ENCODE measurements around the gene NDRG4. TPM values are rescaled to one million over a fixed set of nuclear protein-coding genes. Genes with fewer than 3 reads are reported as not detected.

NDRG4 gene
- total and polyA plus RNA-seq, 2 experiments from 2014 or later, result 16.3 to 32.1 TPM

- Histone ChIP-seq H3K27me3 (ENCODE audit: insufficient read depth) (peaks cover 37% of the 10 kb centered on the region), H3K79me2 (replicated peaks; ENCODE audit: insufficient read depth) (no peaks in the 10 kb centered on the region), H3K4me2 (no peak overlapping the region), H3K36me3 (ENCODE audit: insufficient read depth) (no peaks in the 10 kb centered on the region), H3F3A (replicated peaks; ENCODE audit: low read depth) (no peaks in the 10 kb centered on the region), H3K4me3 (no peak overlapping the region), H2AFZ (no peak overlapping the region), H3K9me2 (ENCODE audit: insufficient read depth) (no peaks in the 10 kb centered on the region), H4K20me1 (replicated peaks; ENCODE audit: insufficient read depth) (no peaks in the 10 kb centered on the region), H3K27ac (ENCODE audit: low read depth) (no peak overlapping the region), H3K4me1 (ENCODE audit: insufficient read depth) (peaks cover 4% of the 10 kb centered on the region; the same call in 1 of the 2 replicates)
- no peak overlapping the region for H3K4me3 Mint-ChIP-seq
- H3K36me3 Mint-ChIP-seq (ENCODE audit: low read depth), result no peaks in the 10 kb centered on the region
- H3K27ac Mint-ChIP-seq, result no peak overlapping the region
- TF ChIP-seq JUNB (IDR thresholded peaks at IDR 0.05; ENCODE audit: unreplicated experiment), result no peak
- no peaks in the 10 kb centered on the region for H3K9me3 Mint-ChIP-seq
- peaks cover 2% of the 10 kb centered on the region; the same call in 2 of the 3 replicates for H3K4me1 Mint-ChIP-seq
- ATAC-seq (no peak), DNase-seq (ENCODE audit: low spot score) (no peak)
- peaks cover 30% of the 10 kb centered on the region for H3K27me3 Mint-ChIP-seq (ENCODE audit: insufficient read depth, low read depth, poor library complexity)
These were observed 40.4 kb upstream of the NDRG4 start for GRCh38 chr16:58459344-58460218.

- H3K4me2 ChIP-seq, result no peak overlapping the region
- peaks cover 36% of the 10 kb centered on the region for H3K27me3 Mint-ChIP-seq (ENCODE audit: insufficient read depth, low read depth, poor library complexity)
- no peak for TF ChIP-seq EZH2 (IDR thresholded peaks at IDR 0.05; ENCODE audit: low read depth, unreplicated experiment)
- no peak for TF ChIP-seq STAT1 (IDR thresholded peaks at IDR 0.05; ENCODE audit: unreplicated experiment)
- TF ChIP-seq NANOG (IDR thresholded peaks at IDR 0.05; ENCODE audit: borderline replicate concordance), result no peak
- TF ChIP-seq ZNF462 (CRISPR knock-in tag; IDR thresholded peaks at IDR 0.05), result no peak
- no peak for TF ChIP-seq ZNF331 (CRISPR knock-in tag; IDR thresholded peaks at IDR 0.05; ENCODE audit: low read depth)
- TF ChIP-seq ZNF114 (CRISPR knock-in tag; IDR thresholded peaks at IDR 0.05), result no peak
- TF ChIP-seq CTCF (conservative IDR thresholded peaks at IDR 0.05; ENCODE audit: low read depth in 2 of 2), result no peak
- no peak for TF ChIP-seq JUNB (IDR thresholded peaks at IDR 0.05; ENCODE audit: unreplicated experiment)
- TF ChIP-seq ETS1 (IDR thresholded peaks at IDR 0.05), result no peak
These were observed 39.7 kb upstream of the NDRG4 start for GRCh38 chr16:58460219-58460610.

More at GRCh38 chr16:58460219-58460610, 39.7 kb upstream of the NDRG4 start:
- H3K79me2 ChIP-seq (replicated peaks; ENCODE audit: insufficient read depth), result no peaks in the 10 kb centered on the region
- no peaks in the 10 kb centered on the region for H3K36me3 Mint-ChIP-seq (ENCODE audit: low read depth)
- H3K27ac Mint-ChIP-seq, result no peak overlapping the region
- no peak overlapping the region for H3K4me3 ChIP-seq
- H3F3A ChIP-seq (replicated peaks; ENCODE audit: low read depth), result no peaks in the 10 kb centered on the region
- H3K4me3 Mint-ChIP-seq, result no peak overlapping the region
- H3K4me1 Mint-ChIP-seq, result peaks cover 8% of the 10 kb centered on the region
- no peaks in the 10 kb centered on the region for H3K9me2 ChIP-seq (ENCODE audit: insufficient read depth)
- ATAC-seq (no peak), DNase-seq (ENCODE audit: low spot score) (no peak)
- no peaks in the 10 kb centered on the region for H4K20me1 ChIP-seq (replicated peaks; ENCODE audit: insufficient read depth)
- H3K27ac ChIP-seq (ENCODE audit: low read depth), result no peak overlapping the region
- H3K36me3 ChIP-seq (ENCODE audit: insufficient read depth), result no peaks in the 10 kb centered on the region
- H2AFZ ChIP-seq, result no peak overlapping the region
- H3K9me3 Mint-ChIP-seq, result no peaks in the 10 kb centered on the region
- H3K4me1 ChIP-seq (ENCODE audit: insufficient read depth), result peaks cover 10% of the 10 kb centered on the region; the same call in 1 of the 2 replicates
- peaks cover 43% of the 10 kb centered on the region for H3K27me3 ChIP-seq (ENCODE audit: insufficient read depth)
